ENCODE results near the gene ARHGEF17. TPM values are rescaled to one million over a fixed set of nuclear protein-coding genes. Genes with fewer than 3 reads are reported as not detected.

The ARHGEF17 gene
- total RNA-seq, 1 experiment from 2014 or later, result 6.6 TPM

DNA sequence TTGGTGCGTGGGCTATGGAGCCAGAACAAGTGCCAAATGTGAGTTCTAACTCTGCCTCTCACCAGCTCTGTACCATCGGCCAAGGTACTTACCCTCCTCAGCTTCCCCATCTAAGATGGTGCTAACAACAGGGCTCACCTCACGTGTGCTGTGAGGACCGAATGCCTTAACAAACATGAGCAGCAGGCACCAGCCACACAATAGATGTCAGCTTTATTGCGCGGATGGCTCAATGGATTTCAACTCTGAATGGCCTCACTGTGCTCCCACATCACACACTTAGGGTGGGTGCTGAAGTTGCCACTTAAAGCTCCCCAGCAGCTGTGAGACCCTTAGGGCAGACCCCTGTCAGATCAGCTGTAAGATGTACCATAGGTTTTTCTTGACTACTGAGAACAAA, 92.2 kb downstream of the ARHGEF17 start:
- Histone ChIP-seq H3K27me3 (ENCODE audit: control insufficient read depth, insufficient read depth, low read length) (no peaks in the 10 kb centered on the region), H3K36me3 (replicated peaks; ENCODE audit: control insufficient read depth, insufficient read depth, low read length) (no peaks in the 10 kb centered on the region), H3K4me3 (ENCODE audit: insufficient read depth, low read depth, low read length) (no peak overlapping the region)
- peak; percentile 20 for DNase-seq

DNA sequence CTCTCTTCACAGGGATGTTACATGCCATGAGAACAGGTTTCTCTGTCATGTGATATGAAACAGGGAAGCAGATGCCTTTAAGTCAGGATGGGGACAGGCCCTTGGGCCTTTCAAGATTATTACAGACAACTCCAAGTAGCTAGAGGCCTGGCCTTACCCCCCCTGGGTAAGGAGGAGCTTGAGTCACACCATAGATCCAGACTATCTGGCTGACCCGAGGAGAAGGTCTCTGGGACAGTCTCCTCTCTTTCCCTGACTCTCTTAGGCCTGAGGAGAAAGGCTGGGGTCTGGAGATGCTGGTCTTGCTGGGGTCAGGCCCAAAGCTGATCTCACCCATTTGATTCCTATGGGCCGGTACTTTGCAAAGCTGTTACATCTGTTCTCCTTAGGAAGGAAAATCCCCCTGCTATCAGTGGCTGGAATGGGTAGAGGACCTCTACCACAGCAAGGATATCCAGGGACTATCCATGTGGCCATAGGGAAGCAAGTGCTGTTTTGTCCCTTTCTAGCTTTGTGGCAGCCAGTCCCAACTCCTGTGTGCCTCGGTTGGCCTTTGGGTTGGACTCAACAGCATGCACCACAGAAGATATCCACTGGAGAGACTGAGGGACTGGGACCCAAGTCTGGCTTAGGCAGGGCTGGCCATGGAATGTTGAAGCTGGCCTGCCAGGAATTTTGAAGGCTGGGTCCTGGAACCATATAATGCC, 93.3 kb downstream of the ARHGEF17 start:
- H3K36me3 ChIP-seq (replicated peaks; ENCODE audit: control insufficient read depth, insufficient read depth, low read length), result no peaks in the 10 kb centered on the region; the same call in 1 of the 2 replicates
- no peaks in the 10 kb centered on the region for H3K27me3 ChIP-seq (ENCODE audit: control insufficient read depth, insufficient read depth, low read length)
- DNase-seq, result peak; percentile 28
- no peak overlapping the region for H3K4me3 ChIP-seq (ENCODE audit: insufficient read depth, low read depth, low read length)

DNA sequence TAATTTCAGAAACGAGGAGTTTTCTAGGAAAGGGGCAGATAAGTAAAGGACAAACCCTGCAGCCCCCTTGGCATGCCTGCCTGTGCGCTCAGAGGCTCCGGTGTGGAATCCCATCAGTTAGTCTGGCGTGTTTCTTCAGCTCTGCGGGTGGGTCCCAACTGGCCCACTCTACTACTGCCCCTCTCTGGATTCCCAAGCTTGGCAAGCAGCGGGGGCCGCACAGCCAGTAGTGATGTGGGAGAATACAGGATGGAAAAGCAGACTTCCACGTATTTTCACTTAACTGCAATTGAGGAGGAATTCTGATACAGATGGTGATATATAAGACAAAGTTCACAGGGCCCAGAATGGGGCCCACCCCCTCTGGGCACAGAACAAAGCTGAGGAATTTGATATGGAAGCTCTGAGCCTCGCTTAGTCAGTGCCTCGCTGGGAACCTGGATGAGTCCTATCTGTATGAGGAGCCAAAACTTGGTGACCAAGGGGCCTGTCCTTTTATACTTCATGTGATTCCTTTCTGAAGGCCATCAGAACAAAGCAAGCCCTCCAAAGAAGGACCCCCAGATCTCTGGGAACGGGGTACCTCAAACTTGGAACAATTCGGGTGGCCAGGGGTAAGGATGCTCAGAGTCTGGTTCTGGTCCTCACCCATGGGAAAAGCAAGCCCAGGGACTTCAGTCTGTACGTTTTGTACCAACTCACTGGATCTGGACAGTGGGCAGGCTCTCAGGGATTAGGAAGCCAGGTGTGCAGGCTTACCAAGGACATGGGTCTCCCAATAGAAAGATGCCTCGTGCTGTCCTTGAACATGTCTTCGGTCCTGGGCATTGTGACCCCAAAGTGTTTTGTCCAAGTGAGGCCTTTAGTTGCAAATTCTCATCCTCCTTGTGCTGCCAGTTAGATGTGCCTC, 94.1 kb downstream of the ARHGEF17 start:
- peak; percentile 64 for DNase-seq
- no peaks in the 10 kb centered on the region for H3K27me3 ChIP-seq (ENCODE audit: control insufficient read depth, insufficient read depth, low read length)
- no peaks in the 10 kb centered on the region; the same call in 1 of the 2 replicates for H3K36me3 ChIP-seq (replicated peaks; ENCODE audit: control insufficient read depth, insufficient read depth, low read length)
- no peak overlapping the region for H3K4me3 ChIP-seq (ENCODE audit: insufficient read depth, low read depth, low read length)

DNA sequence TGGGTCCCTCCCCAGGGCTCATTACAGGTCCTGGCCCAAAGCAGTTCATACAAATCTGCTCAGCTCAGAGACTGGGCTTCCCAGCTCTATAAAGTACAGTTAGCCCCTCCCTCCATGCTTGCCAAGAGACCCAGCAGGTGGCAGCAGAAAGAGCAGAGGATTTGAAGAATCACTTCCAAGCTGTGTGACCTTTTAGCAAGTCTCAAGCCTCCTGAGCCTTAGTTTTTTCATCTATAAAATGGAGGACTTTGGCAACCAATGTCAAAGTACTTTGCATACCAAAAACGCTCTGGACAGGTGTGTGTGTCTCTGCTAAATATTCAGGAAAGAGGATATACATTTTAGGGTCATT, 94.7 kb downstream of the ARHGEF17 start:
- peak; percentile 63 for DNase-seq
- no peaks in the 10 kb centered on the region; the same call in none of the 2 replicates for H3K36me3 ChIP-seq (replicated peaks; ENCODE audit: control insufficient read depth, insufficient read depth, low read length)
- H3K4me3 ChIP-seq (ENCODE audit: insufficient read depth, low read depth, low read length), result no peak overlapping the region
- H3K27me3 ChIP-seq (ENCODE audit: control insufficient read depth, insufficient read depth, low read length), result no peaks in the 10 kb centered on the region

DNA sequence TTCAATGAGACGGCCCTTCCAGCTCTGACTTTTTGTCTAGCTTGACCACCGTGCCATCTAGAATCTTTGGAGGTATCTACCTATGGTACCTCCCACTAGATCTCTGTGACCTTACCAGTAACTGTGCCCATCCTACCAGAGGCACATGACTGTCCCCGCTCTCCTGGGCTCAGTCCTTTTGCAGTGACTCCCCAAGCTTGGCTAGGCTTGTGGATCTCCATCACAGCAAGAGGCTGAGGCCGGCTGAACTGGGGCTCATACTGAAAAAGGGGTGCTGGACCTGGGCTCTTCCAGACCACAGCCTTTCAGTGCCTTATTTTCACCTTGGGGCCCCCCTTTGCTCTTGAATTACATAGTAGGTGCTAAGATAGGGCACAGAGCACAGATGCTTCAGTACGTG, 95.5 kb downstream of the ARHGEF17 start:
- H3K36me3 ChIP-seq (replicated peaks; ENCODE audit: control insufficient read depth, insufficient read depth, low read length), result no peaks in the 10 kb centered on the region; the same call in none of the 2 replicates
- no peak overlapping the region for H3K4me3 ChIP-seq (ENCODE audit: insufficient read depth, low read depth, low read length)
- DNase-seq, result no peak
- no peaks in the 10 kb centered on the region for H3K27me3 ChIP-seq (ENCODE audit: control insufficient read depth, insufficient read depth, low read length)

DNA sequence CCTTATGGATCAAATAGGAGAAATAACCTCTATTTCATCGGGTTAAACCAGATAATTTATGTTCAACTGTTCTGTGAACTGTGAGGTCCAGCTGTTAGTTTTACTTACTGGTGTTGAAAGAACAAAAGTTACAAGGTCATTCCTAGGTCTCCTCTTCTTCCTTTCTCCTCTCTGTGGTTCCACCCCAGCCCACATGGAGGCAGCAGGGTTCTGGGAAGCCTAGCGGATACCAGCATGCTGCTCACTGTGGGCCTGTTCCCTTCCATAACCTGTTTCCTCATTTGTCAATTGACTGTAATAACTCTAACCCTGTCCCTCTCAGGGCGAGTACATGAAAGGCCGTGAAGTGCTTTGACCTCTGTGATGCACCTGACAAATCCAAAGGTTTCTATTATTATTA, 96.0 kb downstream of the ARHGEF17 start:
- DNase-seq, result peak; percentile 88
- H3K27me3 ChIP-seq (ENCODE audit: control insufficient read depth, insufficient read depth, low read length), result no peaks in the 10 kb centered on the region
- H3K4me3 ChIP-seq (ENCODE audit: insufficient read depth, low read depth, low read length), result no peak overlapping the region
- no peaks in the 10 kb centered on the region; the same call in none of the 2 replicates for H3K36me3 ChIP-seq (replicated peaks; ENCODE audit: control insufficient read depth, insufficient read depth, low read length)

DNA sequence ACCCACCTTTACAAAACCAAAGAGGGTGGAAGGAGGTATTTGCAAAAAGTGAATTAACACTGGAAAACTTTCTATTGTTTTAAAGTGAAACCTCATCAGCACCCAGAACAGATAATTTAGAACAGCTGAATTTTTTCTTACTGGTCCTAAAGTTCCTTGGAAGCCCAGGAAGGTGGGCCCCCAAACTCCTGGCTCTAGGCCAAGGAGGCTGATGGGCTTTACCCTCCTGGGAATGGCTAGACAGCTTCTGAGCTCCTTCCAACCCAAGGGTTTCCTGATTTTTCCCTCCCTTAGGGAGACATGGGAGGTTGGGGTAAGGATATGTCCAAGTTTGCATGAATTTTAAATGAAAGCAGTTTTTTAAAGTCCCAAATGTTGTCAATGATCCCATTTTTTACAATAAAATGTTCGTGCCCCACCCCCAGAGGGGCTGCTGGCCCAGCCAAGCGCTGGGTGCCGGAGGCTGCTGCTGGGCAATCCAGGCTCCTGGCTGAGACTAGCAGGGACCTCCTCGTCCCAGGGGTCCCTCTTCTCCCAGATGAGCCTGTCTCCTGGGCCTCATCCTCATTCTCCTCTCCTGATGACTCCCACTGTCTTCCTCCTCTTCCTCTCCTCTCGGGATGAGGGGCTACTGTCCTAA, 96.5 kb downstream of the ARHGEF17 start:
- Histone ChIP-seq H3K27me3 (ENCODE audit: control insufficient read depth, insufficient read depth, low read length) (no peaks in the 10 kb centered on the region), H3K36me3 (replicated peaks; ENCODE audit: control insufficient read depth, insufficient read depth, low read length) (peaks cover 3% of the 10 kb centered on the region), H3K4me3 (ENCODE audit: insufficient read depth, low read depth, low read length) (no peak overlapping the region)
- DNase-seq, result no peak

DNA sequence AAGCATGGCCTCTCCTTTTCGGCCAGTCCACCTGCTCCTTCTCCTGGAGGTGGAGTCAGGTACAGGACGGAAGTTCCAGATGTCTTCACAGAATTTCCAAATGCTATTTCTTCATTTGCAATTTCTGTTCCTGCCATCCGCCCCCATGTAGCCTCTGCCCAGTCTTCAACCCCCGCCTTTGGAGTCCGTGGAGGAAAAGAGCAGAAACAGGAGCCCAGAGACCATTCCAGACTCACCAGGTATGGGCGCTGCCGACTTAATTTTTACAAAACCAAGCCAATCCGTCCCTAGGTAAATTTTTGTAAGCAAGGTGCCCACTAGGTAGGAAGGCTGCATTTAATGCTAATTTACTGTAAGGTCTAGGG, 97.1 kb downstream of the ARHGEF17 start:
- peaks cover 3% of the 10 kb centered on the region for H3K36me3 ChIP-seq (replicated peaks; ENCODE audit: control insufficient read depth, insufficient read depth, low read length)
- no peaks in the 10 kb centered on the region for H3K27me3 ChIP-seq (ENCODE audit: control insufficient read depth, insufficient read depth, low read length)
- DNase-seq, result no peak
- no peak overlapping the region for H3K4me3 ChIP-seq (ENCODE audit: insufficient read depth, low read depth, low read length)

DNA sequence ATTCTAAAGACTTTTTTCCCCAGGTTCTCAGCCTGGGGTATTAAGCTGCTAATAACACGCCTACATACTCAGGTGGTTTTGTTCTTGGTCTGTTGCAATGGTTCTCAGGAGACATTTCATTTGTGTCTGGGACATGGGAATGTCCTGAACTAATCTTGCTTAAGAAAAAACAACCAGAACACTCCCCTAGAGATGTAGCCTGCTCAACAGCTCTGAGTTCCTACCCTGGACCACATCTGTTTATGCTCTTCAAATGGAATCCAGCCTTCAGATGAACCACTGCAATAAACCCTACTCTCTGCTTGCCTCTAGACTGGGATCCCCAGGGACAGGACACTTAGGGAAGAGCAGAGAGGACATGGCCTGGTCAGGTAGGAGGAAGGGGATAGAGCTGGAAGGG, 98.1 kb downstream of the ARHGEF17 start:
- Histone ChIP-seq H3K4me3 (ENCODE audit: insufficient read depth, low read depth, low read length) (no peak overlapping the region), H3K36me3 (replicated peaks; ENCODE audit: control insufficient read depth, insufficient read depth, low read length) (peaks cover 3% of the 10 kb centered on the region), H3K27me3 (ENCODE audit: control insufficient read depth, insufficient read depth, low read length) (no peaks in the 10 kb centered on the region)
- DNase-seq, result no peak

DNA sequence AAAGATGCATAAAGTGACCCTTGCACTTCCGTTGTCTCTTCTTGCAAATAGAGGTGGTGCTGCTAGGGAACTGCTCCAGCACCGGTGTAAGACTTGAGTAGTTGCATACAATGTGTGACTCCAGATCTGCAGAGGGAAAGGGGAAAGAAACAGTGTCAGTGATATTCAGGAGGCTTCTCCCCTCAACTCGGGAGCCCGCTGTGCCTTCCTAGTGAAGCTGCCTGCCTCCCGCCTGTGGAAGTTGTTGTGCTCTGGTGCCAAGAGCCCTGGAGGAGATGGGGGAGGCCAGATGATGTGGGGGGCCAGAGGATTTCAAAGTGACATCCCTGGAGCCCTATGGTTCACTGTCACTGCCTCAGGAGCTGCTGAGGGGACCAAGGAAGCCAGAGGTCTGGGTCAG, 98.5 kb downstream of the ARHGEF17 start:
- H3K36me3 ChIP-seq (replicated peaks; ENCODE audit: control insufficient read depth, insufficient read depth, low read length), result peaks cover 3% of the 10 kb centered on the region
- H3K27me3 ChIP-seq (ENCODE audit: control insufficient read depth, insufficient read depth, low read length), result no peaks in the 10 kb centered on the region
- no peak for DNase-seq
- no peak overlapping the region for H3K4me3 ChIP-seq (ENCODE audit: insufficient read depth, low read depth, low read length)

DNA sequence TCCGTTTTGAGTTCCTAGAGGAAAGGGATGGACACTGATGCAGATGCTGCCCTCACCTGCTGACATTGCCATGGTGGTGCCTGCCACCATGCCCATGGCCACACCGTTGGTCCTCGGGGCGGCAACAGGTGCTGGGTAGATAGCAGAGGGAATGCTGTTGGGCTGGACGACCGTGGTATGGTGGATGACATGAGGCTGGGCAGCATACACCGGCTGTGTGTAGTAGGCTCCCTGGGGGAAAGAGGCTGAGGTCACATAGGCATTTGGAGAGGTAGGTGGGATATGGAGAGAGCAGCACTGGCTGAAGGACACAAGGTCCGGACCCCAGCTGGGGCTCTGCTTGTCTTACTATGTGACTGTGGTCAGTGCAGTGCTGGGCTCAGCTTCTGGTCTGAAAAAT, 101.4 kb downstream of the ARHGEF17 start:
- DNase-seq, result no peak
- no peaks in the 10 kb centered on the region for H3K27me3 ChIP-seq (ENCODE audit: control insufficient read depth, insufficient read depth, low read length)
- no peak overlapping the region for H3K4me3 ChIP-seq (ENCODE audit: insufficient read depth, low read depth, low read length)

DNA sequence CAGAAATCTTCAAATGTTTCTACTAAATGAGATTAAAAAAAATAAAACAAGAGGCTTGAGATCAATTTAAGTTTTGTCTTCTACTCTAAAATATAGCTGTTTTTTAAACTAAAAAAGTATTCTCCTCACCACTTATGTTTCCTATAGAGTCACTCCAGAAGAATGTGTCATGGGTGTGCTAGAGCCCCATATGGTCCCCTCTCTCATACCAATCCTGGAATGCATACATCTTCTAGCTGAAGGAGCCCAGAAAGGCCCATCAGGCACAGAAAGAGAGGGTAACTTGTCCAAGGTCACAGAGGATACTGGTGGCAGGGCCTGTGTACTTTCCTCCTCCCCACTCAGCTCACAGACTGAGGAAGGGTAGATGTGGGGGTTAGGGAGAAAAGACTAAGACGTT, 102.6 kb downstream of the ARHGEF17 start:
- no peak for DNase-seq
- H3K27me3 ChIP-seq (ENCODE audit: control insufficient read depth, insufficient read depth, low read length), result no peaks in the 10 kb centered on the region
- no peak overlapping the region for H3K4me3 ChIP-seq (ENCODE audit: insufficient read depth, low read depth, low read length)
- peaks cover 3% of the 10 kb centered on the region for H3K36me3 ChIP-seq (replicated peaks; ENCODE audit: control insufficient read depth, insufficient read depth, low read length)

More for the DNA sequence above, 101.4 kb downstream of the ARHGEF17 start:
- H3K36me3 ChIP-seq (replicated peaks; ENCODE audit: control insufficient read depth, insufficient read depth, low read length), result peaks cover 3% of the 10 kb centered on the region

DNA sequence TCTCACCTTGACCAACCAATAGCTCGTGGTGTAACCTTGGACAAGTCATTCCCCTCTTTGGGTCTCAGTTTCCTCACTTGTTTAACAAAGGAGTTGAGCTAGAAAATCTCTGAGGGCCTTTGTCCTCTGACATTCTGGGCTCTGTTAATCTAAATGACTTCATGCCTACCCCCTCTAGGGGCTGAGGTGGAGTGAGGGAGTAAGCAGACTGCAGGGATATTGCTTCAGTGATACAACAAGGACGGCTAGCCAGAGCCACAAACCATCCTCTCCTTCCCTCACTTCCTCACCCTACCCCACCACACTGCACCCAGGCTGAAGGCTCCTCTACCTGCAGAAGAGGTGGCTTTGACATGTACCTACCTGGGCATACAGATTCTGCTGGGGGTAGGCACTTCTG, 103.0 kb downstream of the ARHGEF17 start:
- no peak overlapping the region for H3K4me3 ChIP-seq (ENCODE audit: insufficient read depth, low read depth, low read length)

DNA sequence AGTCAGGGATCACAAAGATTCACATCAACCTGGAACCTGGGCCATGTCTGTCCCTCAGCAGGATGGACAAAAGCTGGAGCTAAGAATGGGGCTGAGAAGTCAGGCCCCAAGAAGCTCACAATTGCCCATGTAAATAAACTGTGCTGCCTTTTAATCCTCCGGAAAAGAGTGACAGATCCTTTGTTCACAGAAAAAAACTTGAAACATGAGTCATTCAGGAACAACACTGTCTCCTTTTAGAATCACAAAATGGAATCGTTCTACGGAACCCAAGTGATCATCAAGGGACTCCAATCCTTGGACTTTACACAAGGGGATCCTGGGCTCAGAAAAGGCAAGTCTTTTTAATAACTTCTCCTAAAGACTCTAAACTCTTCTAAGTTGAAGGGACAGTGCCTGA, 104.2 kb downstream of the ARHGEF17 start:
- Histone ChIP-seq H3K36me3 (replicated peaks; ENCODE audit: control insufficient read depth, insufficient read depth, low read length) (peaks cover 3% of the 10 kb centered on the region), H3K27me3 (ENCODE audit: control insufficient read depth, insufficient read depth, low read length) (no peaks in the 10 kb centered on the region), H3K4me3 (ENCODE audit: insufficient read depth, low read depth, low read length) (no peak overlapping the region)
- no peak for DNase-seq

More for the DNA sequence above, 103.0 kb downstream of the ARHGEF17 start:
- no peak for DNase-seq
- peaks cover 3% of the 10 kb centered on the region for H3K36me3 ChIP-seq (replicated peaks; ENCODE audit: control insufficient read depth, insufficient read depth, low read length)
- H3K27me3 ChIP-seq (ENCODE audit: control insufficient read depth, insufficient read depth, low read length), result no peaks in the 10 kb centered on the region

DNA sequence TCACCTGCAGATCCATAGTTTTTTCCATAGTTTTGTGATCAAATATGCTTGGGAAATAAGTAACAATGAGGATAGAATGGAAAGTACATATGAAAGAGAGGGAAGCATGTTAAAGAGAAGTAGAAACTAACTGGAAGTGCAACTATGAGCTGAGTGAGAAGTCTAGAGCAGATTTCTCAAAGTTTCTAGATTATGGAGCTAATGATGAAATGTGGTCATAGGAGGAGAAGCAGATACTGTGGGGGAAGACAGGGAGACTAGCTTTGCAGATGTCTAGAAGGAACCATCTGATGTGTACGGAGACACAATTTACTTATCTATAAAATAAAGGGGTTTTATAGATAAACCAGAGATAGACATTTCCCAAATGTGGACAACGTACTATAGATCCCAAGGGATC, 105.2 kb downstream of the ARHGEF17 start:
- peaks cover 3% of the 10 kb centered on the region for H3K36me3 ChIP-seq (replicated peaks; ENCODE audit: control insufficient read depth, insufficient read depth, low read length)
- H3K4me3 ChIP-seq (ENCODE audit: insufficient read depth, low read depth, low read length), result no peak overlapping the region
- no peak for DNase-seq
- no peaks in the 10 kb centered on the region for H3K27me3 ChIP-seq (ENCODE audit: control insufficient read depth, insufficient read depth, low read length)
